Upper lobe of right lung (tissue), 1 donor: ENCODE results near the gene TIE1. TPM values are rescaled to one million over a fixed set of nuclear protein-coding genes. Genes with fewer than 3 reads are reported as not detected.
"Not testable (repeated sequence)": the region's sequence is repeated elsewhere in the genome, so short reads cannot be mapped to it uniquely, and the experiment has no call there.

Source experiments
- ATAC-seq: fragments of 200-7000 bp; cut with Tn5 transposase; one replicate; pipeline ENCODE4 v1.9.1; 2020; ENCODE audit warnings: mild to moderate bottlenecking, moderate library complexity
- DNase-seq: peaks from one replicate; pipeline ENCODE4 v3.0.0-alpha.2; 2020
- H3K27ac ChIP-seq: fragments of 200-600 bp; one replicate; pipeline ENCODE4 v1.8.0; 2022
- H3K27me3 ChIP-seq: fragments of 200-600 bp; one replicate; pipeline ENCODE4 v1.8.0; 2022; ENCODE audit warnings: mild to moderate bottlenecking
- H3K36me3 ChIP-seq: fragments of 200-600 bp; one replicate; pipeline ENCODE4 v1.8.0; 2022
- H3K4me1 ChIP-seq: fragments of 200-600 bp; one replicate; pipeline ENCODE4 v1.8.0; 2022
- H3K4me3 ChIP-seq: fragments of 200-600 bp; one replicate; pipeline ENCODE4 v1.8.0; 2022; ENCODE audit warnings: mild to moderate bottlenecking
- H3K9me3 ChIP-seq: fragments of 200-600 bp; one replicate; pipeline ENCODE4 v1.8.0; 2022
- intact Hi-C: fragments of 100-400 bp; cut with DNase I; formaldehyde crosslinking; loops from one replicate; pipeline ENCODE4 v1.11.0; 2022
- total RNA-seq: library from RNA; stranded (reverse); fragmentation: NEBNext Ultra II Directional; extraction: Animal tissue kit (Norgen Biotek cat#: 25700); gene quantifications from one replicate; pipeline ENCODE4 v1.2.1, GENCODE V29; 2021
- TF ChIP-seq, protein P1 (sequence below): fragments of 200-600 bp; IDR thresholded peaks from one replicate; pipeline ENCODE4 v1.8.0; 2022; ENCODE audit warnings: antibody characterized with exemption
- donor health status: DM: no; HTN: yes; CAD: no; lungs with severe emphysema.

Gene TIE1
- total RNA-seq, 1 donor from 2014 or later: 59.4 TPM

DNA sequence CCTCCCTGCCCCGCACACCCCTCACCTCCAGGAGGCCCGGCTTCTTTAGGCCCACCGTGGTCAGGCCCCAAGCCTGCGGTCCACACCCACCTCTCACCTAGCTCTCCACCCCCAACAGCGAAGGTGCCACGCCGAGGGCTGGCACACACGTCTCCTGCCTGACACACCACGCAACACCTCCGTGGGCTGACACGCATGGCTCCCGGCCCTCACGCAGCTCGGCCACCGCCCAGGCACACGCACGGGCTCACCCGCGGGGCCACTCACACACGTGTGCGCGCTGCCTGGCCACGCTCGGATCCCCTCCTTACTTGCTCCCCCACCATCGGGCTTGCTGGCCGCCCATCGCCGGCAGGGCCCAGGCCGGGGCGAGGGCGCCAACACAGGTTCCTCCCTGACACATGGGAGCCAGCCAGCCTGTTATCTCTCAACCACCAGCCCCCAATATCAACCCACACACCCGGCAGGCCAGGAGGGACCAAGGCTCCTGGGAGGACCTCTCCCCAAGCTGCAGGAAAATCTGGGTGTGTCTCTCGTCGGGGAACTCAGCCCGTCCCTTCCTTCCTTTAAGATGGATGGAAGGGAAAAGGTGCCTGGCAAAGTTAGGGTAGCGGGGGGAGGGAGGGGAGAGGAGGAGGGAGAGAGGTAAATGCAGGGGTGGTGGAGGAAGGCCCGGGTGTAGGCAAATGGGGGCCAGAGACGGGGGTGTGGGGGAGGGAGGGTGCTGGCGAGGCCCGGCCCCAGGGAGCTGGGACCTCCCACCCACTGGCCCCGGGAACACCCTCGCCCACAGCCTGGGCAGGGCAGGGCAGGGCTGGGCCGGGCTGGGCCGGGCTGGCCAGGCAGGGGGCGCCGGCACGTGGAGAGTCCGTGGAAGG is 66.5 kb downstream of the TIE1 start:
- no peaks in the 10 kb centered on the region for H3K9me3 ChIP-seq
- ATAC-seq (peak; percentile 82), DNase-seq (peak; percentile 74)
- H3K27me3 ChIP-seq: no peaks in the 10 kb centered on the region
- TF ChIP-seq, protein P1, sequence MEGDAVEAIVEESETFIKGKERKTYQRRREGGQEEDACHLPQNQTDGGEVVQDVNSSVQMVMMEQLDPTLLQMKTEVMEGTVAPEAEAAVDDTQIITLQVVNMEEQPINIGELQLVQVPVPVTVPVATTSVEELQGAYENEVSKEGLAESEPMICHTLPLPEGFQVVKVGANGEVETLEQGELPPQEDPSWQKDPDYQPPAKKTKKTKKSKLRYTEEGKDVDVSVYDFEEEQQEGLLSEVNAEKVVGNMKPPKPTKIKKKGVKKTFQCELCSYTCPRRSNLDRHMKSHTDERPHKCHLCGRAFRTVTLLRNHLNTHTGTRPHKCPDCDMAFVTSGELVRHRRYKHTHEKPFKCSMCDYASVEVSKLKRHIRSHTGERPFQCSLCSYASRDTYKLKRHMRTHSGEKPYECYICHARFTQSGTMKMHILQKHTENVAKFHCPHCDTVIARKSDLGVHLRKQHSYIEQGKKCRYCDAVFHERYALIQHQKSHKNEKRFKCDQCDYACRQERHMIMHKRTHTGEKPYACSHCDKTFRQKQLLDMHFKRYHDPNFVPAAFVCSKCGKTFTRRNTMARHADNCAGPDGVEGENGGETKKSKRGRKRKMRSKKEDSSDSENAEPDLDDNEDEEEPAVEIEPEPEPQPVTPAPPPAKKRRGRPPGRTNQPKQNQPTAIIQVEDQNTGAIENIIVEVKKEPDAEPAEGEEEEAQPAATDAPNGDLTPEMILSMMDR: no peak
- H3K36me3 ChIP-seq: peaks cover 33% of the 10 kb centered on the region
- intact Hi-C loops: no loop called here
- peak overlapping the region; percentile 96 for H3K27ac ChIP-seq
- H3K4me1 ChIP-seq: peaks cover 24% of the 10 kb centered on the region
- peak overlapping the region; percentile 83 for H3K4me3 ChIP-seq

DNA sequence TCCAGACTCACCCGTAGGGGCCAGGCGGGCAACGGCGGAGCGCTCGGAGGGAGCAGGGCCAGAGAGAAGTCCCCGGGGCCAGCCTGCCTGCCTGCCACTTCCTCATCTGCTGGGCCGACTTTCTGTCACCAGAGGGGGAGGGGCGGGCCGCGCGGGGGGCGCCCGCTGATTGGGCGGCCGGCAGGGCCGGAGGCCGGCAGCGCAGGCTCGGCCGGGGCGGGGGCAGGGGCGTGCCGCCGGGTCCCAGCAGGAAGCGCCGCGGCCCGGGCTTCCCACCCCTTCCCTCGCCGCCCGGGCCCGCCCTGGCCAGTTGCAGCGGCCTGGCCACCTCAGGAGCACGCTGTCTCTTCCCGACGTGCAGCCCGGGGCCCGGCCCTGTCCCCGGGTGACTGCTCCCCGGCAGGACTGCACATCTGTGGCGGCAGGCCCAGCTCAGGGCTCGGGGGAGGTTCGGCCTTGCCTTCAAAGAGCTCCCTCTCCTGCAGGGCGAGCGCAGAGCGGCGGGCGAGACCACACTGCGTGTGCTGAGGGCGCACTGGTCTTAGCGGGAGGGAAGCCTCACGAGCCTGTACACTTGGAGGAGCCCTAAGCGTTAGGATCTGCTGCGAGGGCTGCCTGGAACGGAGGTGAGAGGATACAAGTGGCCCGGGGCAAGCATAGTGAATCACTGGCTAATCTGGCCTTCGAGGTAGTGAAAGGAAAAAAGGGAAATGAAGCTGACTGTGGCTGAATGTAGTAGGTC is 67.3 kb downstream of the TIE1 start, which contains the start of gene ELOVL1:
Gene ELOVL1 (minus strand): TSS at position 108 of the 742 bp plus-strand sequence. CDS start 2,402 bp downstream, outside the sequence.
- ATAC-seq (peak; percentile 95), DNase-seq (peak; percentile 98)
- no peaks in the 10 kb centered on the region for H3K27me3 ChIP-seq
- H3K36me3 ChIP-seq: peaks cover 24% of the 10 kb centered on the region
- no peaks in the 10 kb centered on the region for H3K9me3 ChIP-seq
- intact Hi-C loops: no loop called here
- peak within 1 kb of the TSS; percentile 83 for H3K4me3 ChIP-seq
- peaks cover 24% of the 10 kb centered on the region for H3K4me1 ChIP-seq
- H3K27ac ChIP-seq: peak within 1 kb of the TSS; percentile 96
- TF ChIP-seq, protein P1: peak; percentile 23

DNA sequence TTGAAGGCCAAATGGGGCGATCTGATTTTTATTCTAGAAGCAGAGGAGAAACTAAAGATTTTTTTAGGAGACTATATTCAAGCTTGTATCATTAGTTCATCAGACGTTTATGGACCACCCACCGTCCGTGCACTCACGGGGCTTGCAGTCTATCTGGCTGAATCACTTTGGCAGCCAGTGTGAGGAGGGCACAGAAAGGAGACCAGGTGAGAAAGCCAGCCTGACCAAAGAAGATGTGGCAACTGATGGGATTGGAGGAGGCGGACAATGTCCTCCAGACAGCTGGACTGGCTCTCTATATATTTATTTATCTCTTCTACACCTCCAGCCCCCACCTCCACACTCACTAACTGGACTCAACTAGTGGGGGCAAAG is 67.9 kb downstream of the TIE1 start:
- Histone ChIP-seq H3K36me3 (peaks cover 19% of the 10 kb centered on the region), H3K4me3 (peak overlapping the region; percentile 83), H3K27ac (peak overlapping the region; percentile 96), H3K4me1 (peaks cover 24% of the 10 kb centered on the region), H3K27me3 (no peaks in the 10 kb centered on the region), H3K9me3 (no peaks in the 10 kb centered on the region)
- DNase-seq (no peak), ATAC-seq (no peak)
- TF ChIP-seq, protein P1: no peak
- intact Hi-C loops: no loop called here

DNA sequence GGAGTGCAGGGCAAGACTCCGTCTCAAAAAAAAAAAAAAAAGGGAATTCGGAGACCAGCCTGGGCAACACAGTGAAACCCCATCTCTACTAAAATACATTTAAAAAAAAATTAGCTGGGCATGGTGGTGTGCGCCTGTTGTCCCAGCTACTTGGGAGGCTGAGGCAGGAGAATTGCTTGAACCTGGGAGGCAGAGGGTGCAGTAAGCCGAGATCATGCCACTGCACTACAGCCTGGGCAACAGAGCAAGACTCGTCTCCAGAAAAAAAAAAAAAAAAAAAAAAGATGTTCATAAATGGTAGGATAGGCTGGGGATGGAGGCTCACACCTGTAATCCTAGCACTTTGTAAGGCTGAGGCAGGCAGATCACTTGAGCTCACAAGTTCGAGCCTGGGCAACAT is 69.0 kb downstream of the TIE1 start:
- intact Hi-C loops, H3K36me3 ChIP-seq, H3K27ac ChIP-seq, H3K9me3 ChIP-seq, DNase-seq, ATAC-seq, H3K27me3 ChIP-seq, H3K4me3 ChIP-seq: not testable (repeated sequence)
- H3K4me1 ChIP-seq: peaks cover 24% of the 10 kb centered on the region

DNA sequence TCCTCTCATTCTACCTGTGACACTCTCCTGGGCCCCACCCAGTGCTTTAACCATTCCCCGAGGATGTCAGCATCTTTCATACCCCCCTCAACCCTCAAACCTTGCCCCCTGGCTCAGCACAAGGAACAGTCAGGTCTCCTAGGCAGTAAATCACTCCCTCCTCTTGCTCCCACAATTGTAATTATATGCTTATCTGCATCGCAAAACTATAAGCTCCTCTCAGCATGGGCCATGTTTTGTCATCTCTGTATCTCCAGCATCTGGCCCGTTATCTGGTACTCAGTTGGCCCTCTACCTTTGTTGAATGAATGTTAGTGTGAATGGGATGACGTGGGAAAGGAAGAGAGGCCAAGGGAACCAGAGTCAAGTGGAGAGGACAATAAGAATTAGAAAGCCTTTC is 69.8 kb downstream of the TIE1 start:
- Histone ChIP-seq H3K4me1 (peaks cover 23% of the 10 kb centered on the region), H3K36me3 (no peaks in the 10 kb centered on the region), H3K27ac (no peak overlapping the region), H3K9me3 (no peaks in the 10 kb centered on the region), H3K27me3 (no peaks in the 10 kb centered on the region), H3K4me3 (no peak overlapping the region)
- TF ChIP-seq, protein P1: no peak
- ATAC-seq: no peak
- DNase-seq: no peak
- intact Hi-C loops: no loop called here

DNA sequence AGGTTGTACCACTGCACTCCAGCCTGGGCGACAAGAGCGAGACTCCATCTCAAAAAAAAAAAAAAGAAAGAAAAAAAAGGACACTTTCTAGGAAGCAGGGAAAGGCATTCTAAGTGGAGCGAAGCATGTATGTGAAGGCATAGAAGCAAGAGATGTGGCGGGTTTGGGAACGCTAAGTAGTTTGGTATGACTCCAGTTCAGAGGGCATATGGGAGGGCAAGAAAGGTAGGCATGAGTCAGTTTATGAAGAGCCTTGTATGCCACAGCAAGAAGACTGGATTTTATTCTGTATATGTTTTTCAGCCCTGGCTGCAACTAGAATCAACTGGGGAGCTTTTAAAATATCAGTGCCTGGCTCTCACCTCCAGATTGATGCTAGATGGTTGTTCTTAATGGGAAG is 71.4 kb downstream of the TIE1 start:
- H3K4me3 ChIP-seq: no peak overlapping the region
- H3K27me3 ChIP-seq: no peaks in the 10 kb centered on the region
- no peak overlapping the region for H3K27ac ChIP-seq
- H3K36me3 ChIP-seq: no peaks in the 10 kb centered on the region
- intact Hi-C loops: no loop called here
- peaks cover 7% of the 10 kb centered on the region for H3K4me1 ChIP-seq
- TF ChIP-seq, protein P1: no peak
- DNase-seq (no peak), ATAC-seq (no peak)
- H3K9me3 ChIP-seq: no peaks in the 10 kb centered on the region
